Esophagus (tissue), 2 donors: ENCODE data around the gene ZNF585A. TPM values are rescaled to one million over a fixed set of nuclear protein-coding genes. Genes with fewer than 3 reads are reported as not detected.
"Not testable (repeated sequence)": the region's sequence is repeated elsewhere in the genome, so short reads cannot be mapped to it uniquely, and the experiment has no call there.

Experiments
- H3K27ac ChIP-seq, 2 donors: one replicate each; pipeline ENCODE4 v1.5.1; 2013; ENCODE audit warnings: low read depth in 2 of 2, mild to moderate bottlenecking in 2 of 2, inconsistent platforms in 1 of 2, low read length in 1 of 2, moderate library complexity in 1 of 2
- H3K27me3 ChIP-seq, 2 donors: one replicate each; pipeline ENCODE4 v1.6.1; 2013; ENCODE audit warnings: low read length in 2 of 2, control low read depth in 1 of 2, mild to moderate bottlenecking in 1 of 2; ENCODE audit not compliant: insufficient read depth in 2 of 2, control insufficient read depth in 1 of 2
- H3K36me3 ChIP-seq, 2 donors: one replicate each; pipeline ENCODE4 v1.6.1; 2013; ENCODE audit warnings: low read length in 1 of 2; ENCODE audit not compliant: control insufficient read depth in 2 of 2, insufficient read depth in 2 of 2
- H3K4me1 ChIP-seq, 2 donors: one replicate each; pipeline ENCODE4 v1.6.1; 2013; ENCODE audit warnings: low read length in 1 of 2; ENCODE audit not compliant: control insufficient read depth in 2 of 2, insufficient read depth in 2 of 2
- H3K4me3 ChIP-seq, 2 donors: one replicate each; pipeline ENCODE4 v1.5.1; 2013; ENCODE audit warnings: low read length in 2 of 2, mild to moderate bottlenecking in 2 of 2, low read depth in 1 of 2, moderate library complexity in 1 of 2
- H3K9me3 ChIP-seq, 2 donors: one replicate each; pipeline ENCODE4 v1.6.1; 2013; ENCODE audit warnings: mild to moderate bottlenecking in 2 of 2, low read depth in 1 of 2, low read length in 1 of 2, moderate library complexity in 1 of 2; ENCODE audit not compliant: control insufficient read depth in 2 of 2, insufficient read depth in 1 of 2
- WGBS, 2 donors: extraction: QIAGEN DNeasy Blood & Tissue Kit; methylation state at CpG; one replicate each; pipeline ENCODE4 v1.1.7; 2013; 5-methylcytosine and 5-hydroxymethylcytosine counted together
- polyA plus RNA-seq, 2 donors: library from polyadenylated mRNA; stranded (reverse); fragments of 200-250 nt; gene quantifications; one replicate each; pipeline ENCODE4 v1.2.3, GENCODE V29; 2013
- donor health status: healthy with polysubstance abuse.
- donor health status: Bipolar disorder and iron deficiency.

The ZNF585A gene
- polyA plus RNA-seq, 2 donors, result 10.8 to 13.9 TPM

DNA sequence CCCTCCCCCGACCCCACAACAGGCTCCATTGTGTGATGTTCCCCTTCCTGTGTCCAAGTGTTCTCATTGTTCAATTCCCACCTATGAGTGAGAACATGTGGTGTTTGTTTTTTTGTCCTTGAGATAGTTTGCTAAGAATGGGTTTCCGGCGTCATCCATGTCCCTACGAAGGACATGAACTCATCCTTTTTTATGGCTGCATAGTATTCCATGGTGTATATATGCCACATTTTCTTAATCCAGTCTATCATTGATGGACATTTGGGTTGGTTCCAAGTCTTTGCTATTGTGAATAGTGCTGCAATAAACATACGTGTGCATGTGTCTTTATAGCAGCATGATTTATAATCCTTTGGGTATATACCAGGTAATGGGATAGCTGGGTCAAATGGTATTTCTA lies 68.4 kb downstream of the ZNF585A start:
- WGBS, 2 donors, result 88 to 99% methylated on average over 4 to 5 of the region's 5 CpGs

GRCh38 chr19:37098570-37098969 lies 73.9 kb downstream of the ZNF585A start:
- Histone ChIP-seq H3K4me1 (no peaks in the 10 kb centered on the region), H3K27ac (no peak overlapping the region), H3K36me3 (peaks cover 5 to 14% of the 10 kb centered on the region in 2 donors), H3K4me3 (no peak overlapping the region), H3K27me3 (no peaks in the 10 kb centered on the region), H3K9me3 (peaks cover 8 to 25% of the 10 kb centered on the region in 2 donors)
- WGBS, 2 donors, result 85 to 96% methylated on average over 1 of the region's 1 CpG

More for the DNA sequence above, 68.4 kb downstream of the ZNF585A start:
- H3K36me3 ChIP-seq, result peaks cover 8 to 25% of the 10 kb centered on the region in 2 donors
- peaks cover 13 to 28% of the 10 kb centered on the region in 2 donors for H3K9me3 ChIP-seq
- H3K27me3 ChIP-seq, H3K27ac ChIP-seq, H3K4me3 ChIP-seq, H3K4me1 ChIP-seq: not testable (repeated sequence)

- no peak overlapping the region for H3K27ac ChIP-seq
- peaks cover 0 to 2% of the 10 kb centered on the region in 2 donors for H3K36me3 ChIP-seq
- H3K4me3 ChIP-seq, result no peak overlapping the region
- no peaks in the 10 kb centered on the region for H3K4me1 ChIP-seq
- H3K27me3 ChIP-seq, result no peaks in the 10 kb centered on the region
- peaks cover 0 to 16% of the 10 kb centered on the region in 2 donors for H3K9me3 ChIP-seq
- 92 to 94% methylated on average over 1 of the region's 1 CpG for WGBS, 2 donors
These were observed 76.6 kb downstream of the ZNF585A start for GRCh38 chr19:37095859-37096258.

Other genes starting within 250 kb of the ZNF585A start
- gene ZNF420, start 94.3 kb downstream of the ZNF585A start, polyA plus RNA-seq, result 1 to 10 TPM; 2.0 to 2.6 TPM
- 1 to 10 TPM; 3.7 to 4.3 TPM for gene ZNF585B, start 37.8 kb upstream of the ZNF585A start, polyA plus RNA-seq
- gene ZNF383, start 45.5 kb upstream of the ZNF585A start, polyA plus RNA-seq, result 1 to 10 TPM; 3.0 to 3.2 TPM
- gene ZNF527, start 198.4 kb upstream of the ZNF585A start, polyA plus RNA-seq, result 1 to 10 TPM; 1.6 to 2.1 TPM